Measurements from ENCODE around the gene GABRB1. TPM values are rescaled to one million over a fixed set of nuclear protein-coding genes. Genes with fewer than 3 reads are reported as not detected.

Gene GABRB1
- total RNA-seq, 1 donor = 1.4 TPM

- no peak overlapping the region for H3K4me3 ChIP-seq (ENCODE audit: low read depth, low read length)
- DNase-seq (ENCODE audit: low read depth) = no peak
- no peak for TF ChIP-seq CTCF (IDR thresholded peaks at IDR 0.05; ENCODE audit: insufficient read depth, low read length)
Observed at GRCh38 chr4:47101453-47101852, 70.1 kb downstream of the GABRB1 start.

GRCh38 chr4:47104986-47105385 lies 73.6 kb downstream of the GABRB1 start:
- peak; percentile 11 for DNase-seq (ENCODE audit: low read depth)
- no peak for TF ChIP-seq CTCF (IDR thresholded peaks at IDR 0.05; ENCODE audit: insufficient read depth, low read length)
- no peak overlapping the region for H3K4me3 ChIP-seq (ENCODE audit: low read depth, low read length)

DNA sequence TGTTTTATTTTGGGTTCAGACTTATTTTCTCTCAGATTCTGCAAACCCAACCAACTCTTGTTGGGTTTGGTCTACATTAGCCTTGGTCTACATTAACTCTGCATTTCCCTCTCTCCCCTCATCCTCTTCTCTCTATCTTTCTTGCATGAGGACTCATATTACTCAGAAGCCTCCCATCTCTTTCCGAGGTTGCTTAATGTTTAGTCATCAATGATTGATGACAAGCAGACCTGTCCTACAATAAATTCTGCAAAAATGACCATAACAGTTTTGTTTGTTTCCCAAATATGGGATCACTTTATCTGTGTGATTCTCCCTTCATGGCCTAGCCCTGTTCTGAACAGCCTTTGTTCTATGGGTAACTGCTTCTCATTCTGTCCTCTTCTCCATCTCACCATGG lies 75.2 kb downstream of the GABRB1 start:
- H3K4me3 ChIP-seq (ENCODE audit: low read depth, low read length) = no peak overlapping the region
- DNase-seq (ENCODE audit: low read depth) = peak; percentile 22
- TF ChIP-seq CTCF (IDR thresholded peaks at IDR 0.05; ENCODE audit: insufficient read depth, low read length) = no peak

DNA sequence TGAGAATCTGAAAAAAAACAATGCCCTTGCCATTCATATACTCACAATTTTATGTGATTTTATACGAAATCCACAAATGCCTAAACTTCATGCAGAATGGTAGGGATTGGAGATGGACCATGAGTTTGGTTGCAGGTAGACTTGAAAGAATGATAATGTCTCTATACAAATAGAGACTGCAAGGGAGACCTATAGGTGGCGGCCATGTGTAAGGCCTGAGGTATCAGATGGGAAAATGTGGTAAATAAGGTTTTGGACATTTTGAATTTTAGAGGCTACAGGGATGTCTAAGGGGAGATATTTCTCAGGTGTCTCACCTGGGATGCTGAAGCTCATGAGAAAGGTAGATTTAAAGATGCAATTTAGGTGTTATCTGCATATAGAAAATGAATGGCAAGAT lies 78.0 kb downstream of the GABRB1 start:
- no peak for DNase-seq (ENCODE audit: low read depth)
- H3K4me3 ChIP-seq (ENCODE audit: low read depth, low read length) = no peak overlapping the region
- TF ChIP-seq CTCF (IDR thresholded peaks at IDR 0.05; ENCODE audit: insufficient read depth, low read length) = no peak

DNA sequence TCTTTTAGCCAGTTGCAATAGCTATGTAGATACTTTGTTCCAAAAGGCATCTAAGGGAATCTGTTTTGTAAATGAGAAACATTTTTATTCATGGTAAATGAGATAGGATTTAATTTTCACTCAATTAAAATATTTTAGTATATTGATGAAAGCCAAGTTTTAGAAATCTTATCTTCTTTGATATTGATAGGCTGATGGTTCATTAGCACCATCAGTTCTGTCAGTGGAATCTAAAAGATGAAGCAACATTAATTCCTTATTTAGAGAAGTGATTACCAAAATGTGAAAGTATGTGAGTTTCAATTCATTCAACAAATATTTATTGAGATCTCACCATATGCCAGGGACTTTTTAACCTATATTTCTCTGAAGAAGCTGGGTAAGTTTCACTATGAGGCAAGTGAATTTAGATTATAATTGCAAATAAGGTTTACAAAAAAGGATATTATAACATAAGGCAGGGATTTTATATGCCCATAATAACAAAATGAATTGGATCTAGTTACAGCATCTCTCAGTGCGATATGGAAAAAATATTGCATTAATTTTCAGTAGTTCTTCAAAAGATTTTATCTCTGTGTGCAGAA lies 79.3 kb downstream of the GABRB1 start:
- H3K4me3 ChIP-seq (ENCODE audit: low read depth, low read length) = no peak overlapping the region
- DNase-seq (ENCODE audit: low read depth) = no peak
- no peak for TF ChIP-seq CTCF (IDR thresholded peaks at IDR 0.05; ENCODE audit: insufficient read depth, low read length)

DNA sequence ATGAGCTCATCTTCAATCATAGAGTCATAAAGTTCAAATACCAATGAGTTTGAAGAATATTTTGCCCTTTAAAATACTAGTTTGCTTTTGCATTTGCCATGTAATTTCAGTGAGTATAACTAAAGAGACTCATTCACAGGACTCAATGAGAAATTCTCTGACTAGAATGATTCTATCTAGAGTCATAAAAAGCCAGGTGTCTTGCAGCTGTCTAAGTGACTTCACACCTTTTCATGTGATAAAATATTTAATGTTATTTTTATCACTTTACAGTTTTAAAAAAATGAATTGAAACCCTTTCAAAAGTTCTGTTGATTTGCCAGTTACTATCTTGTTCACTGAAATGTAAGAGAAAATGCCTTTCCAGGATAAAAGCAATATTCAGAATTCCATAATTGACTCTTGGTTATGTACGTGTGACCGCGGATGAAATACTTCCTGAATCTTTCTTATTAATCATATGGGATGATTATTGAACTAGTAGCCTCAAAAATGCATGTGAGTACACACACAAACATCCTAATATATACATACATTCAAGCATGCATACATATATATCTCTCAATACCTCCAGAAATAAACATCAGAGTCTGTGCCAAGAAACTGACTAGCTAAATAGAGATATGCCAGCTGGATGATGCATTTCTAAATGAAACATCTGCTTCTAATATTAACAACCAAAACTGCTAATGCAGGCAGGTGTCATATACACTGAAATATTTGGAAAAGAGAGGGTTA lies 87.0 kb downstream of the GABRB1 start:
- TF ChIP-seq CTCF (IDR thresholded peaks at IDR 0.05; ENCODE audit: insufficient read depth, low read length) = no peak
- H3K4me3 ChIP-seq (ENCODE audit: low read depth, low read length) = no peak overlapping the region
- no peak for DNase-seq (ENCODE audit: low read depth)

Measured in fibroblast of the aortic adventitia (primary cell).